Natural killer cell treated with Interleukin-12 subunit alpha and Interleukin-12 subunit beta and Interleukin-15 and Interleukin-18, amount 100 ng/mL, for 72 hours (primary cell): ENCODE data around the gene NDUFB2. TPM values are rescaled to one million over a fixed set of nuclear protein-coding genes. Genes with fewer than 3 reads are reported as not detected.
A peak's percentile ranks its signal among the peaks of the same experiment; 100 is the strongest.
"Not testable (repeated sequence)": the region's sequence is repeated elsewhere in the genome, so short reads cannot be mapped to it uniquely, and the experiment has no call there.

Experiments used
- ATAC-seq, 2 donors: fragments of 150-1000 bp; cut with Tn5 transposase in 1 of 2; sonication (Bioruptor Pico), chemical (Tn5 transposase) in 1 of 2; 2 replicates each; pipeline ENCODE4 v1.10.0; 2021
- DNase-seq: peaks from one replicate; pipeline ENCODE4 v3.0.0; 2022; ENCODE audit warnings: low spot score
- H3K27ac Mint-ChIP-seq, 2 donors: 1 replicate in 1 of 2; 2 replicates in 1 of 2; pipeline ENCODE4 v1.8.0; 2022; ENCODE audit warnings: mixed read lengths in 2 of 2, mild to moderate bottlenecking in 1 of 2, moderate library complexity in 1 of 2
- H3K27me3 Mint-ChIP-seq, 2 donors: 1 replicate in 1 of 2; 2 replicates in 1 of 2; pipeline ENCODE4 v1.8.0; 2022; ENCODE audit warnings: mixed read lengths in 2 of 2
- H3K36me3 Mint-ChIP-seq: one replicate; pipeline ENCODE4 v1.8.0; 2022; ENCODE audit warnings: mixed read lengths
- H3K4me1 Mint-ChIP-seq, 2 donors: 1 replicate in 1 of 2; 2 replicates in 1 of 2; pipeline ENCODE4 v1.8.0; 2022; ENCODE audit warnings: low read depth in 2 of 2, mixed read lengths in 2 of 2, mild to moderate bottlenecking in 1 of 2
- H3K4me3 Mint-ChIP-seq: one replicate; pipeline ENCODE4 v1.8.0; 2022; ENCODE audit warnings: mixed read lengths
- H3K9me3 Mint-ChIP-seq: 2 replicates; pipeline ENCODE4 v1.8.0; 2022; ENCODE audit warnings: mixed read lengths
- total RNA-seq, 2 donors: library from RNA; stranded (reverse); gene quantifications; one replicate each; pipeline ENCODE4 v1.2.3, GENCODE V29; 2022

The NDUFB2 gene
- total RNA-seq, 2 donors from 2014 or later = 169 to 222 TPM

GRCh38 chr7:140675726-140676125 is 20.8 kb upstream of the NDUFB2 start:
- Mint-ChIP-seq H3K27ac (no peak overlapping the region), H3K36me3 (no peaks in the 10 kb centered on the region), H3K9me3 (no peaks in the 10 kb centered on the region), H3K4me3 (no peak overlapping the region), H3K4me1 (peaks cover 29% of the 10 kb centered on the region in 2 donors), H3K27me3 (no peaks in the 10 kb centered on the region)
- no peak for ATAC-seq
- DNase-seq = peak; percentile 5

GRCh38 chr7:140676306-140676705 is 20.2 kb upstream of the NDUFB2 start:
- Mint-ChIP-seq H3K9me3 (no peaks in the 10 kb centered on the region), H3K27me3 (no peaks in the 10 kb centered on the region), H3K4me3 (no peak overlapping the region), H3K36me3 (no peaks in the 10 kb centered on the region), H3K27ac (no peak overlapping the region), H3K4me1 (peaks cover 29% of the 10 kb centered on the region in 2 donors)
- peak; percentile 8 for DNase-seq
- no peak for ATAC-seq

GRCh38 chr7:140676956-140677355 is 19.6 kb upstream of the NDUFB2 start:
- H3K4me3 Mint-ChIP-seq, H3K36me3 Mint-ChIP-seq, H3K9me3 Mint-ChIP-seq, H3K27me3 Mint-ChIP-seq, H3K27ac Mint-ChIP-seq, ATAC-seq: not testable (repeated sequence)
- DNase-seq = peak; percentile 16
- peaks cover 29% of the 10 kb centered on the region in 2 donors for H3K4me1 Mint-ChIP-seq

- Mint-ChIP-seq H3K9me3 (no peaks in the 10 kb centered on the region), H3K4me3 (no peak overlapping the region), H3K4me1 (peaks cover 24% of the 10 kb centered on the region in 2 donors), H3K27ac (peak overlapping the region in 1 of 2 donors; percentile 30), H3K36me3 (no peaks in the 10 kb centered on the region), H3K27me3 (no peaks in the 10 kb centered on the region)
- DNase-seq (peak; percentile 41), ATAC-seq (no peak)
Observed at GRCh38 chr7:140677496-140677895, 19.0 kb upstream of the NDUFB2 start.

- ATAC-seq (no peak), DNase-seq (peak; percentile 50)
- no peaks in the 10 kb centered on the region for H3K9me3 Mint-ChIP-seq
- H3K36me3 Mint-ChIP-seq = no peaks in the 10 kb centered on the region
- peaks cover 24% of the 10 kb centered on the region in 2 donors for H3K4me1 Mint-ChIP-seq
- H3K27ac Mint-ChIP-seq = no peak overlapping the region
- H3K27me3 Mint-ChIP-seq = no peaks in the 10 kb centered on the region
- no peak overlapping the region for H3K4me3 Mint-ChIP-seq
Observed at GRCh38 chr7:140678081-140678815, 18.3 kb upstream of the NDUFB2 start.

GRCh38 chr7:140678816-140679130 is 17.7 kb upstream of the NDUFB2 start:
- H3K36me3 Mint-ChIP-seq = no peaks in the 10 kb centered on the region
- H3K4me3 Mint-ChIP-seq = no peak overlapping the region
- no peaks in the 10 kb centered on the region for H3K27me3 Mint-ChIP-seq
- H3K4me1 Mint-ChIP-seq = peaks cover 21% of the 10 kb centered on the region in 2 donors
- H3K27ac Mint-ChIP-seq = no peak overlapping the region
- peak; percentile 48 for DNase-seq
- no peak for ATAC-seq
- no peaks in the 10 kb centered on the region for H3K9me3 Mint-ChIP-seq

GRCh38 chr7:140679186-140679585 is 17.3 kb upstream of the NDUFB2 start:
- no peak overlapping the region for H3K27ac Mint-ChIP-seq
- ATAC-seq (no peak), DNase-seq (peak; percentile 8)
- peaks cover 18 to 19% of the 10 kb centered on the region in 2 donors for H3K4me1 Mint-ChIP-seq
- no peaks in the 10 kb centered on the region for H3K36me3 Mint-ChIP-seq
- H3K4me3 Mint-ChIP-seq = no peak overlapping the region
- H3K9me3 Mint-ChIP-seq = no peaks in the 10 kb centered on the region
- no peaks in the 10 kb centered on the region for H3K27me3 Mint-ChIP-seq

GRCh38 chr7:140680886-140681285 is 15.6 kb upstream of the NDUFB2 start:
- no peaks in the 10 kb centered on the region for H3K27me3 Mint-ChIP-seq
- H3K9me3 Mint-ChIP-seq = no peaks in the 10 kb centered on the region
- ATAC-seq = no peak
- H3K4me1 Mint-ChIP-seq = peaks cover 6 to 15% of the 10 kb centered on the region in 2 donors
- no peak overlapping the region for H3K4me3 Mint-ChIP-seq
- no peaks in the 10 kb centered on the region for H3K36me3 Mint-ChIP-seq
- no peak overlapping the region for H3K27ac Mint-ChIP-seq
- DNase-seq = peak; percentile 16

- Mint-ChIP-seq H3K27ac (no peak overlapping the region), H3K36me3 (no peaks in the 10 kb centered on the region), H3K27me3 (no peaks in the 10 kb centered on the region), H3K4me3 (no peak overlapping the region), H3K4me1 (peaks cover 6 to 9% of the 10 kb centered on the region in 2 donors), H3K9me3 (no peaks in the 10 kb centered on the region)
- ATAC-seq (no peak), DNase-seq (peak; percentile 40)
Observed at GRCh38 chr7:140681766-140682165, 14.7 kb upstream of the NDUFB2 start.

GRCh38 chr7:140683657-140684056 is 12.9 kb upstream of the NDUFB2 start:
- Mint-ChIP-seq H3K36me3 (no peaks in the 10 kb centered on the region), H3K27ac (no peak overlapping the region), H3K27me3 (no peaks in the 10 kb centered on the region), H3K4me3 (no peak overlapping the region), H3K9me3 (no peaks in the 10 kb centered on the region), H3K4me1 (no peaks in the 10 kb centered on the region)
- ATAC-seq = no peak
- peak; percentile 10 for DNase-seq

- ATAC-seq (peak in 1 of 2 donors; percentile 13), DNase-seq (peak; percentile 45)
- no peak overlapping the region for H3K4me3 Mint-ChIP-seq
- H3K27me3 Mint-ChIP-seq = no peaks in the 10 kb centered on the region
- H3K36me3 Mint-ChIP-seq = no peaks in the 10 kb centered on the region
- no peaks in the 10 kb centered on the region for H3K9me3 Mint-ChIP-seq
- H3K4me1 Mint-ChIP-seq = no peaks in the 10 kb centered on the region
- no peak overlapping the region for H3K27ac Mint-ChIP-seq
Observed at GRCh38 chr7:140684066-140684950, 12.2 kb upstream of the NDUFB2 start.

GRCh38 chr7:140685407-140686087 is 11.0 kb upstream of the NDUFB2 start:
- no peaks in the 10 kb centered on the region for H3K27me3 Mint-ChIP-seq
- no peaks in the 10 kb centered on the region for H3K4me1 Mint-ChIP-seq
- no peak overlapping the region for H3K27ac Mint-ChIP-seq
- no peaks in the 10 kb centered on the region for H3K36me3 Mint-ChIP-seq
- DNase-seq (no peak), ATAC-seq (no peak)
- H3K9me3 Mint-ChIP-seq = no peaks in the 10 kb centered on the region
- H3K4me3 Mint-ChIP-seq = no peak overlapping the region

GRCh38 chr7:140686921-140687320 is 9.6 kb upstream of the NDUFB2 start:
- Mint-ChIP-seq H3K36me3 (no peaks in the 10 kb centered on the region), H3K4me3 (no peak overlapping the region), H3K9me3 (no peaks in the 10 kb centered on the region), H3K27me3 (no peaks in the 10 kb centered on the region), H3K27ac (no peak overlapping the region), H3K4me1 (peaks cover under 1 to 1% of the 10 kb centered on the region in 2 donors)
- ATAC-seq (no peak), DNase-seq (no peak)

GRCh38 chr7:140688341-140688740 is 8.2 kb upstream of the NDUFB2 start:
- no peak for ATAC-seq
- H3K27me3 Mint-ChIP-seq = no peaks in the 10 kb centered on the region
- H3K9me3 Mint-ChIP-seq = no peaks in the 10 kb centered on the region
- H3K4me3 Mint-ChIP-seq = no peak overlapping the region
- no peak for DNase-seq
- no peak overlapping the region for H3K27ac Mint-ChIP-seq
- H3K4me1 Mint-ChIP-seq = peaks cover 14 to 15% of the 10 kb centered on the region in 2 donors
- no peaks in the 10 kb centered on the region for H3K36me3 Mint-ChIP-seq
